Fibroblast of pulmonary artery (primary cell): ENCODE results near the gene NUFIP1.

ENCODE experiments used
- DNase-seq: peaks from one replicate; pipeline ENCODE4 v3.0.0-alpha.2; 2010; ENCODE audit warnings: low read depth
- H3K4me3 ChIP-seq: replicated peaks from 2 replicates; pipeline ENCODE4 v1.5.1; 2011; ENCODE audit warnings: low read depth, mild to moderate bottlenecking, control low read depth, low read length, moderate library complexity
- CTCF ChIP-seq: IDR thresholded peaks from 2 replicates; pipeline ENCODE4 v1.5.1; 2011; ENCODE audit warnings: mild to moderate bottlenecking, control low read depth, low read length, inconsistent platforms; ENCODE audit errors: missing control alignments

NUFIP1 gene

GRCh38 chr13:44978328-44978727, 10.9 kb downstream of the NUFIP1 start:
- H3K4me3 ChIP-seq, result no peak overlapping the region
- no peak for DNase-seq
- TF ChIP-seq CTCF, result no peak

GRCh38 chr13:44976949-44977583, 12.2 kb downstream of the NUFIP1 start:
- TF ChIP-seq CTCF, result no peak
- no peak overlapping the region for H3K4me3 ChIP-seq
- peak; percentile 27 for DNase-seq

GRCh38 chr13:44976196-44976595, 13.1 kb downstream of the NUFIP1 start:
- no peak for DNase-seq
- TF ChIP-seq CTCF, result no peak
- H3K4me3 ChIP-seq, result no peak overlapping the region

GRCh38 chr13:44974056-44974793, 15.0 kb downstream of the NUFIP1 start:
- peak overlapping the region; percentile 15 for H3K4me3 ChIP-seq
- no peak for TF ChIP-seq CTCF
- peak; percentile 85 for DNase-seq

GRCh38 chr13:44972956-44973581, 16.2 kb downstream of the NUFIP1 start:
- H3K4me3 ChIP-seq, result no peak overlapping the region
- peak; percentile 47 for TF ChIP-seq CTCF
- DNase-seq, result peak; percentile 55

GRCh38 chr13:44971656-44972595, 17.3 kb downstream of the NUFIP1 start:
- TF ChIP-seq CTCF, result no peak
- H3K4me3 ChIP-seq, result no peak overlapping the region
- peak; percentile 10 for DNase-seq
